ENCODE data around the gene GPR155.

GPR155 gene

GRCh38 chr2:174385201-174385600 lies 101.6 kb downstream of the GPR155 start:
- in situ Hi-C loops (cut with MboI; ENCODE audit: low sequenced_read_pairs) = no loop called here

DNA sequence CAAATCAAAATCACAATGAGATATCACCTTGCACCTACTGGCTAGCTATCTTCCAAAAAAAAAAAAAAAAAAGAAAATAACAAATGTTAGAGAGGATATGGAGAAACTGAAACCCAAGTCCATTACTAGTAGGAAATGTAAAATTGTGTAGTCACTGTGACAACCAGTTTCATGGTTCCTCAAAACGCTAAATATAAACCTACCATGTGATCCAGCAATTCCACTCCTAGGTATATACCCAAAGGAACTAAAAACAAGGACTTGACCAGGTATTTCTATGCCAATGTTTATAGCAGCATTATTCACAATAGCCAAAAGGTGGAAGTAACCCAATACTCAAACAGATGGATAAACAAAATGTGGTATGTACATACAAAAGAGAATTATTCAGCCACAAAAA lies 103.0 kb downstream of the GPR155 start:
- in situ Hi-C loops (cut with MboI; ENCODE audit: low sequenced_read_pairs) = no loop called here

All from HL-60/S4 treated with phorbol 12-myristate 13-acetate at 8.2 ng/mL for 4 days and 3 days (cell line).